GM21723 (cell line): ENCODE data around the gene LRRFIP2.

ENCODE experiments used
- ATAC-seq: cut with Tn5 transposase; IDR thresholded peaks from one replicate; pipeline ENCODE4 v1.9.1; 2021; ENCODE audit warnings: mild to moderate bottlenecking, moderate library complexity; ENCODE audit not compliant: unreplicated experiment

Gene LRRFIP2

DNA sequence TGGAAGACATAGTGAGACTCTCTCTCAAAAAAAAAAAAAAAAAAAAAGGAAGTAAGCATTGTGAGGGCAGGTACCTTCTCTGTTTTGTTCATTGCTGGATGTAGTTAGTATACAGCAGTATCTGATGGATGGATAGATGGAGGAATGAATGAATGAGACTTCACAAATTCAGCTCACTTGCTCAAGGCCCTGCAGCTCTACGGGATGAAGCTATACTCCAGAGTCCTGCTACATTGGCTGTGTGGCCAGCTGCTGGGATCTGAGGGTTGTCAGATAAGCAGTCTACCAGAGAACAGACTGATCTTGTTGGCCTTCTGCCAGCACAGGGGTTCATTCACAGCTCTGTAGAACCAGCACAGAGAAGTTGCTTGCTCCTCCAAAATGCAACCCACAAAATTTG is 146.1 kb downstream of the LRRFIP2 start:
- no peak for ATAC-seq

DNA sequence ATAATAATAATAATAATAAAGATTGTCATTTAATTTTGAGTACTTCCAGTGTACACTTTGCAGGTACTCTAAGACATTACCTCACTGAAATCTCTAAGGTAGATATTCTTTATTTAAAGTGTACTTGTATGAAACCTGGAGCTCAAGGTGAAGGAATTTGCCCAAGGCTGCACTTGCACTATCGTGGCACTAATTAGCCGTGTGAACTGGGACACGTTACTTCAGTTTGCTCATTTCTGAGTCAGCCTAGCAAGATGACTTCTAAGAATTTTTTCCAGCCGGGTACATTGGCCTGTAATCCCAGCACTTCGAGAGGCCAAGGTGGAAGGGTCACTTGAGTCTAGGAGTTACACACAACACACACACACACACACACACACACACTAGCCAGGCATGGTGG is 147.5 kb downstream of the LRRFIP2 start:
- no peak for ATAC-seq

DNA sequence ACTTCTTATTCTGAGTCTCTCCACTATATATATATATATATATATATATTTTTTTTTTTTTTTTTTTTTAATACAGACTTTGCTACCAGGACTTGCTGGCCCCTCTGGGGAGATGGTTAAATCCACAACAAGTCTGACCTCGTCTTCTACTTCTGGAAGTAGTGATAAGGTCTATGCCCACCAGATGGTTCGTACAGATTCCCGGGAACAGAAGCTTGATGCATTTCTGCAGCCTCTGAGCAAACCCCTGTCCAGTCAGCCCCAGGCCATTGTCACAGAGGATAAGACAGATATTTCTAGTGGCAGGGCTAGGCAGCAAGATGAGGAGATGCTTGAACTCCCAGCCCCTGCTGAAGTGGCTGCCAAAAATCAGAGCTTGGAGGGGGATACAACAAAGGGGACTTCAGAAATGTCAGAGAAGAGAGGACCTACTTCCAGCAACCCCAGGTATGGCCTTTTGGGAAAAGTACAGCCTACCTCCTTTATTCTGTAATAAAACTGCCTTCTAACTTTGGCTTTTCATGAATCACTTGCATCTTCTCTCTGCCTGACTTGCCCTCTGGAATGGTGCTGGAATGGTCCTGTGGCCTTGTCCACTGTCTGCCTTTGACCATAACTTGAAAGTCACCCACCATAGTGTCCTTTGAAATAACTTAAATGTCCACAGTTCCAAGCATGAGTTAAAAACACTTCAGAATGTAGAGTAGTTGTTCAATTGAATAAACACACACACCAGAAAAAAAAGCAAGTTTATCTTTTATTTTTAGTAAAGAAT is 148.6 kb downstream of the LRRFIP2 start:
- no peak for ATAC-seq

DNA sequence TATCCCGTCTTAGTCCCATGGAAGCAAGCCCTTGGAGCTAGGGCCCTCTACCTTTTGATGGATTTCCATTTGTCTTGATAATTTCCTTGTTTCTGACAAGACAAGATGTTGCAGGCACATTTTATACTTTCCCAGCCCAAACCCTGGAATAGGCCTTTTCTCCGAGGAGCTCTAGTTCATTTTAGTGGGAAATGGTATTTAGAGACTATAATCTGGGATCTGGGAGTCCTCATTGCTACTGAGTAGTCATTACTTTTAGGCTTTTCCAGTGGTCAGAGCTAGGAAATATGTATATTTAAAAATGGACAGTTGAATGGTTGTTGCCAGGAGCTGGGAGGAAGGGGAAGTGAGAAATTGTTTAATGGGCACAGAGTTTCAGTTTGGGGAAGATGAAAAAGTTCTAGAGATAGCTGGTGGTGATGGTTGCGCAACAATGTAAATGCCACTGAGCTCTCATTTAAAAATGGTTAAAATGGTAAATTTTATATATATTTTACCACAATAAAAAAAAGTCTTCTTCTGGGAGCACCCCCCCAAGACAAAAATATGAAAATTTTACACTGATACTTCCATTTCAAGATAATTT is 149.5 kb downstream of the LRRFIP2 start:
- ATAC-seq, result no peak

DNA sequence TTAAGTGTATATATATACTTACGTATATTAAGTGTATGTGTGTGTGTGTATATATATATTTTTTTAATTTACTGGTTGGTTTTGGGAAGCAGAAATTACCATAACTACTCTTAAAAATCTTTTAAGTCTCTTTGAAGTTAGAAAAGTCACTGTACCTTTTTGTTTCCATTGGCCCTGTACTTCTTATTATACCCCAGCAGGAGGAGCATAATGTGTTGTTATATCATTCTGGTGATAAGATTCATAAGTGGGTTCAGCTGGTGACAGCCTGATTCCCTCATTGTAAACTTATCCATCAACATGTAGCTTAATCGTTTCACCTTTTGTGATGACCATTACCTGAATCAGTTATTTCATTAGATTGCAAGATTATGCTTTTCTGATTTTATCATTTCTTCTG is 150.3 kb downstream of the LRRFIP2 start:
- ATAC-seq, result no peak

- no peak for ATAC-seq
These were observed 156.7 kb downstream of the LRRFIP2 start for GRCh38 chr3:37017683-37018082.

DNA sequence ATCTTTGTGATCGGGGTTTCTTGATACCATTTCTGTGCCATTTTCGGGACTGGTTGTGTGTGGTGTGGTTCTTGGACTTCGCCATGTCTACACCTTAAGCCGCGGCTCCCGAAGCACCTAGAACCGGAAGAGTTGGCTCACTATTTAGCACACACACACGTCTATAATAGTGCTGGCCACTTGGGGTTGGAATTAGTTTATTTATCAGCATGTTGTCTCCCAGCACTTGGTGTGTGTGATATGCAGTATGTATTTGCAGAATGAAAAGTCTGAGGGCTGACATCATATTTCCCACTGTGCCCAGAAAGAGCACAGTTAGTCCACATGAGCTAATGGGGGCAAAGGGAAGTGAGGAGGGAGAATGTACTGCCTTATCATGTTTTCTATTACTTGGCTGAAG is 157.5 kb downstream of the LRRFIP2 start:
- no peak for ATAC-seq

- ATAC-seq, result no peak
These were observed 158.7 kb downstream of the LRRFIP2 start for GRCh38 chr3:37015642-37016041.

GRCh38 chr3:37014620-37015019 is 159.8 kb downstream of the LRRFIP2 start:
- ATAC-seq, result no peak
